K562 (cell line): ENCODE measurements around the gene CERCAM. TPM values are rescaled to one million over a fixed set of nuclear protein-coding genes. Genes with fewer than 3 reads are reported as not detected.
A peak's percentile ranks its signal among the peaks of the same experiment; 100 is the strongest.

Experiments used
- ATAC-seq: fragments of 200-7000 bp; cut with Tn5 transposase; 3 replicates; pipeline ENCODE4 v1.9.1; 2020; ENCODE audit warnings: moderate library complexity
- BruUV-seq: library from RNA; stranded (reverse); fragments of 400-500 nt; replicated peaks from 2 replicates; lab custom pipeline; 2021; lab: Mats Ljungman, UMichigan
- CTCF ChIA-PET: fragments of 300-600 bp; formaldehyde crosslinking; extraction: SDS; loops from one replicate; lab custom pipeline; 2021; ENCODE audit warnings: low intra/inter-chr PET ratio; lab: Yijun Ruan, JAX
- POLR2A ChIA-PET: fragments of 300-600, 350-650 bp; sonication (Branson Sonifier 250); formaldehyde crosslinking; extraction: SDS; loops from one replicate; lab custom pipeline; 2021; ENCODE audit warnings: antibody characterized with exemption, inconsistent platforms; lab: Yijun Ruan, JAX
- DNase-seq, 4 experiments: peaks; one replicate each; pipeline versions ENCODE4 v3.0.0 to v3.0.0-alpha.2; 2011 to 2018; ENCODE audit warnings: low spot score in 3 of 4, mixed read lengths in 3 of 4; ENCODE audit errors: extremely low read depth in 1 of 4
- FAIRE-seq: peaks from 2 replicates; lab custom pipeline; 2011; peaks lifted over from hg19 to GRCh38; lab: Jason Lieb, UNC
- H2AFZ ChIP-seq: 2 replicates; pipeline ENCODE4 v1.6.0; 2011; ENCODE audit warnings: low read depth, low read length, control low read depth, inconsistent platforms
- H3K27ac ChIP-seq: fragments of 200-600 bp; 3 replicates; pipeline ENCODE4 v1.8.0; 2011; ENCODE audit warnings: low read depth, mild to moderate bottlenecking, control low read depth, inconsistent platforms, low read length, moderate library complexity, mixed read lengths; ENCODE audit errors: extremely low read depth
- H3K27me3 ChIP-seq, 2 experiments: fragments of 300-600 bp in 1 of 2; 2 replicates in 1 of 2; 3 replicates in 1 of 2; pipeline versions ENCODE4 v1.6.0 to v1.8.0; 2011; ENCODE audit warnings: inconsistent platforms in 2 of 2, low read length in 2 of 2, mild to moderate bottlenecking in 1 of 2, mixed read lengths in 1 of 2, moderate library complexity in 1 of 2; ENCODE audit not compliant: control insufficient read depth in 2 of 2, insufficient read depth in 2 of 2
- H3K36me3 ChIP-seq: fragments of 300-600 bp; 3 replicates; pipeline ENCODE4 v1.8.0; 2011; ENCODE audit warnings: mild to moderate bottlenecking, low read length, inconsistent platforms; ENCODE audit not compliant: control insufficient read depth, insufficient read depth
- H3K4me1 ChIP-seq, 2 experiments: fragments of 200-600 bp in 1 of 2; replicated peaks in 1 of 2; 2 replicates in 1 of 2; 3 replicates in 1 of 2; pipeline versions ENCODE4 v1.5.1 to v1.8.0; 2011; ENCODE audit warnings: inconsistent platforms in 2 of 2, low read length in 2 of 2, mild to moderate bottlenecking in 1 of 2, mixed read lengths in 1 of 2, moderate library complexity in 1 of 2; ENCODE audit not compliant: control insufficient read depth in 2 of 2, insufficient read depth in 2 of 2
- H3K4me2 ChIP-seq: 2 replicates; pipeline ENCODE4 v1.6.1; 2011; ENCODE audit warnings: low read length, control low read depth, inconsistent platforms, mixed read lengths; ENCODE audit not compliant: insufficient read depth
- H3K4me3 ChIP-seq: fragments of 200-600 bp; sonication (generic), shearing (Covaris generic); 2 replicates; pipeline ENCODE4 v1.5.1; 2016; ENCODE audit warnings: control low read depth, inconsistent platforms
- H3K79me2 ChIP-seq: fragments of 200-600 bp; 3 replicates; pipeline ENCODE4 v1.8.0; 2011; ENCODE audit warnings: low read length, inconsistent platforms; ENCODE audit not compliant: control insufficient read depth, insufficient read depth
- H3K9ac ChIP-seq, 2 experiments: 2 replicates each; pipeline versions ENCODE4 v1.6.0 to v1.6.1; 2011; ENCODE audit warnings: low read depth in 2 of 2, low read length in 2 of 2, control low read depth in 1 of 2, inconsistent platforms in 1 of 2, mild to moderate bottlenecking in 1 of 2, mixed read lengths in 1 of 2; ENCODE audit not compliant: insufficient read depth in 1 of 2
- H3K9me1 ChIP-seq: one replicate; pipeline ENCODE4 v1.6.0; 2011; ENCODE audit warnings: inconsistent platforms, mild to moderate bottlenecking, low read length, moderate library complexity; ENCODE audit not compliant: control insufficient read depth, insufficient read depth
- H3K9me3 ChIP-seq: replicated peaks from 2 replicates; pipeline ENCODE4 v1.5.1; 2011; ENCODE audit warnings: low read depth, low read length, inconsistent platforms; ENCODE audit not compliant: control insufficient read depth, insufficient read depth
- H4K20me1 ChIP-seq: replicated peaks from 2 replicates; pipeline ENCODE4 v1.6.1; 2011; ENCODE audit warnings: low read length, inconsistent platforms, mixed read lengths; ENCODE audit not compliant: control insufficient read depth, insufficient read depth
- HNRNPL ChIP-seq: fragments of 200-400 bp; formaldehyde crosslinking; IDR thresholded peaks from 2 replicates; pipeline ENCODE4 v1.6.1; 2017; ENCODE audit warnings: low read depth, mild to moderate bottlenecking, low read length
- WGBS: fragments of 100-300 bp; shearing (Covaris generic); methylation state at CpG from one replicate; pipeline ENCODE4 v1.1.6; 2016; ENCODE audit warnings: low coverage, mixed read lengths; ENCODE audit not compliant: insufficient coverage; ENCODE audit errors: missing lambda C conversion rate; 5-methylcytosine and 5-hydroxymethylcytosine counted together
- in situ Hi-C: fragments of 300-500 bp; cut with MboI; formaldehyde crosslinking; loops from 4 replicates; pipeline ENCODE4 v1.15.0; 2018; ENCODE audit warnings: inconsistent platforms, mixed read lengths
- intact Hi-C: fragments of 100-400 bp; cut with micrococcal nuclease; formaldehyde crosslinking; loops from 2 replicates; pipeline ENCODE4 v1.14.2; 2022
- polyA plus RNA-seq, 8 experiments: library from polyadenylated mRNA; depleted of rRNA in 4 of 8; stranded (reverse) in 5 of 8; unstranded in 3 of 8; fragments of >200 nt; fragmentation: Nextera tagmentation in 2 of 8; fragmentation: Illumina TruSeq in 1 of 8; extraction: Ambion mirVana in 2 of 8; extraction: Trizol in 1 of 8; gene quantifications; 2 replicates each; pipeline versions ENCODE4 v1.2.1 to v1.2.3, GENCODE V29; 2011 to 2014; ENCODE audit warnings: inconsistent platforms in 1 of 8, missing spikeins in 1 of 8
- total RNA-seq, 7 experiments: library from RNA; depleted of rRNA in 6 of 7; stranded (reverse); fragments of >200 nt in 6 of 7; fragmentation: Illumina TruSeq in 2 of 7; extraction: Trizol in 2 of 7; gene quantifications; 2 replicates each; pipeline versions ENCODE4 v1.2.1 to v1.2.3, GENCODE V29; 2011 to 2021; ENCODE audit warnings: low replicate concordance in 1 of 7
- TF ChIP-seq, protein P1 (sequence below): fragments of 200-800 bp; sonication (Bioruptor generic); IDR thresholded peaks from 2 replicates; pipeline ENCODE4 v1.6.1; 2017; ENCODE audit warnings: missing genetic modification characterization, missing compliant biosample characterization
- TF ChIP-seq, protein P2 (sequence below), 3 experiments: fragments of 200-800 bp in 1 of 3; sonication (Bioruptor generic) in 1 of 3; sonication (generic) in 1 of 3; formaldehyde crosslinking in 1 of 3; IDR thresholded peaks; 2 replicates each; pipeline versions ENCODE4 v1.6.1 to v1.8.0; 2016 to 2022; ENCODE audit warnings: mild to moderate bottlenecking in 2 of 3, missing compliant biosample characterization in 2 of 3, missing genetic modification characterization in 2 of 3, missing genetic modification reagents in 1 of 3

The CERCAM gene
- total and polyA plus RNA-seq, 9 of the 15 experiments (the other 6 are each of a cell fraction or from before 2014, with no cell fraction given): 0.75 to 24.0 (median 18.0) TPM

GRCh38 chr9:128404560-128404959 is 16.1 kb upstream of the CERCAM start:
- ATAC-seq (no peak), DNase-seq (no peak), FAIRE-seq (no peak)
- ChIA-PET CTCF (no interaction called here), POLR2A (no interaction called here)
- H3K9me1 ChIP-seq: no peaks in the 10 kb centered on the region
- BruUV-seq: no TSS peak
- no peaks in the 10 kb centered on the region for H3K79me2 ChIP-seq
- no peak overlapping the region for H3K4me2 ChIP-seq
- peaks cover 0 to 13% of the 10 kb centered on the region in 2 experiments; a peak in 2 of 5 replicates for H3K4me1 ChIP-seq
- in situ Hi-C loops (no loop called here), intact Hi-C loops (no loop called here)
- H2AFZ ChIP-seq: no peak overlapping the region
- H3K9me3 ChIP-seq: no peaks in the 10 kb centered on the region
- H3K4me3 ChIP-seq: no peak overlapping the region
- no peaks in the 10 kb centered on the region for H3K36me3 ChIP-seq
- H3K9ac ChIP-seq: no peak overlapping the region
- no peak overlapping the region for H3K27ac ChIP-seq
- WGBS: 18% methylated on average over 4 of the region's 5 CpGs
- TF ChIP-seq HNRNPL: no peak
- TF ChIP-seq, protein P1, sequence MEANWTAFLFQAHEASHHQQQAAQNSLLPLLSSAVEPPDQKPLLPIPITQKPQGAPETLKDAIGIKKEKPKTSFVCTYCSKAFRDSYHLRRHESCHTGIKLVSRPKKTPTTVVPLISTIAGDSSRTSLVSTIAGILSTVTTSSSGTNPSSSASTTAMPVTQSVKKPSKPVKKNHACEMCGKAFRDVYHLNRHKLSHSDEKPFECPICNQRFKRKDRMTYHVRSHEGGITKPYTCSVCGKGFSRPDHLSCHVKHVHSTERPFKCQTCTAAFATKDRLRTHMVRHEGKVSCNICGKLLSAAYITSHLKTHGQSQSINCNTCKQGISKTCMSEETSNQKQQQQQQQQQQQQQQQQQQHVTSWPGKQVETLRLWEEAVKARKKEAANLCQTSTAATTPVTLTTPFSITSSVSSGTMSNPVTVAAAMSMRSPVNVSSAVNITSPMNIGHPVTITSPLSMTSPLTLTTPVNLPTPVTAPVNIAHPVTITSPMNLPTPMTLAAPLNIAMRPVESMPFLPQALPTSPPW (CRISPR knock-in tag): peak; percentile 55
- TF ChIP-seq, protein P2, sequence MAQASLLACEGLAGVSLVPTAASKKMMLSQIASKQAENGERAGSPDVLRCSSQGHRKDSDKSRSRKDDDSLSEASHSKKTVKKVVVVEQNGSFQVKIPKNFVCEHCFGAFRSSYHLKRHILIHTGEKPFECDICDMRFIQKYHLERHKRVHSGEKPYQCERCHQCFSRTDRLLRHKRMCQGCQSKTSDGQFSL (CRISPR knock-in tag; IDR thresholded peaks at IDR 0.05): no peak
- TF ChIP-seq, protein P2 (tag; IDR thresholded peaks at IDR 0.05): 0 out of 4 replicates have a peak, but pooled peaks of 1 of the 2 experiments have one; percentile 26
- no peaks in the 10 kb centered on the region for H4K20me1 ChIP-seq
- peaks cover 0 to 20% of the 10 kb centered on the region in 2 experiments; a peak in 2 of 5 replicates for H3K27me3 ChIP-seq
